Gastrocnemius medialis (tissue), 4 donors: ENCODE data around the gene IFRD1. TPM values are rescaled to one million over a fixed set of nuclear protein-coding genes. Genes with fewer than 3 reads are reported as not detected.
A peak's percentile ranks its signal among the peaks of the same experiment; 100 is the strongest.

Source experiments
- ATAC-seq, 2 donors: fragments of 150-250 bp; one replicate each; pipeline ENCODE4 v1.9.1; 2016
- DNase-seq, 2 donors: peaks; one replicate each; pipeline ENCODE4 v3.0.0-alpha.2; 2019
- H3K27ac ChIP-seq, 4 donors: fragments of 200-600 bp; sonication (generic); 1 replicate in 1 of 4; 2 replicates in 3 of 4; pipeline ENCODE4 v1.5.1; 2016 to 2018; ENCODE audit warnings: mild to moderate bottlenecking in 2 of 4, moderate library complexity in 1 of 4
- H3K27me3 ChIP-seq, 3 donors: fragments of 200-600 bp; sonication (generic) in 2 of 3; 1 replicate in 1 of 3; 2 replicates in 2 of 3; pipeline versions ENCODE4 v1.5.1 to v1.6.0; 2016 to 2019; ENCODE audit warnings: mild to moderate bottlenecking in 1 of 3, moderate library complexity in 1 of 3
- H3K36me3 ChIP-seq, 2 donors: fragments of 200-600 bp; sonication (generic) in 1 of 2; one replicate each; pipeline ENCODE4 v1.5.1; 2017 to 2018
- H3K4me1 ChIP-seq, 2 donors: fragments of 200-600 bp; sonication (generic) in 1 of 2; one replicate each; pipeline ENCODE4 v1.5.1; 2016 to 2017; ENCODE audit warnings: mild to moderate bottlenecking in 2 of 2
- H3K4me3 ChIP-seq, 4 donors: fragments of 200-600 bp; sonication (generic) in 3 of 4; 1 replicate in 1 of 4; 2 replicates in 3 of 4; pipeline ENCODE4 v1.5.1; 2016 to 2019; ENCODE audit warnings: mild to moderate bottlenecking in 2 of 4
- H3K9me3 ChIP-seq, 3 donors: fragments of 200-600 bp; sonication (generic) in 2 of 3; 1 replicate in 1 of 3; 2 replicates in 2 of 3; pipeline ENCODE4 v1.5.1; 2016 to 2019
- CTCF ChIP-seq, 5 experiments: fragments of 450-650 bp in 3 of 5; fragments of 200-600 bp in 2 of 5; sonication (generic) in 2 of 5; IDR thresholded peaks in 4 of 5; conservative IDR thresholded peaks in 1 of 5; 1 replicate in 4 of 5; 2 replicates in 1 of 5; pipeline ENCODE4 v1.5.1; 2016 to 2019; ENCODE audit warnings: antibody characterized with exemption in 5 of 5, mild to moderate bottlenecking in 3 of 5, moderate library complexity in 3 of 5
- POLR2A ChIP-seq, 2 donors: fragments of 450-650 bp; IDR thresholded peaks; one replicate each; pipeline ENCODE4 v1.6.1; 2017; ENCODE audit warnings: antibody characterized with exemption in 2 of 2, mild to moderate bottlenecking in 2 of 2, moderate library complexity in 2 of 2
- in situ Hi-C, 4 donors: fragments of 200-750 bp; cut with MboI; loops; one replicate each; pipeline versions ENCODE4 v1.15.0 to v1.8.0; 2017; ENCODE audit warnings: low sequenced_read_pairs in 4 of 4
- intact Hi-C: fragments of 100-400 bp; cut with DNase I; formaldehyde crosslinking; loops from one replicate; pipeline ENCODE4 v1.15.1; 2023; ENCODE audit warnings: low total_unique reads
- total RNA-seq, 4 donors: library from RNA; depleted of rRNA; stranded (reverse); fragments of >200 nt; gene quantifications; one replicate each; pipeline versions ENCODE4 v1.1.0 to v1.2.3, GENCODE V29; 2016

IFRD1 gene
- total RNA-seq, 4 donors from 2014 or later = 37.8 to 70.8 (median 50.1) TPM

- no peak for ATAC-seq
- in situ Hi-C loops (loop anchor here (10.0 to 25.0 kb wide), 3 partner anchors 448 to 648 kb away; no protein-coding TSS in a partner anchor), intact Hi-C loops (loop anchor here (5.0 to 10.0 kb wide), 3 partner anchors 87 to 655 kb away; no protein-coding TSS in a partner anchor)
- no peaks in the 10 kb centered on the region for H3K9me3 ChIP-seq
- H3K27ac ChIP-seq = no peak overlapping the region
- no peak overlapping the region for H3K4me3 ChIP-seq
- no peaks in the 10 kb centered on the region for H3K27me3 ChIP-seq
- no peak for TF ChIP-seq CTCF (IDR thresholded peaks at IDR 0.05 in 4 of 5, conservative IDR thresholded peaks at IDR 0.05 in 1 of 5)
- no peak for TF ChIP-seq POLR2A (IDR thresholded peaks at IDR 0.05)
- H3K4me1 ChIP-seq = peaks cover 0 to 8% of the 10 kb centered on the region in 2 donors
- H3K36me3 ChIP-seq = no peaks in the 10 kb centered on the region
- no peak for DNase-seq
Observed at GRCh38 chr7:112410092-112410491, 40.2 kb upstream of the IFRD1 start.

GRCh38 chr7:112411186-112411795 is 39.0 kb upstream of the IFRD1 start:
- ATAC-seq (peak; percentile 53 to 57), DNase-seq (no peak)
- Histone ChIP-seq H3K27ac (no peak overlapping the region), H3K9me3 (no peaks in the 10 kb centered on the region), H3K4me3 (no peak overlapping the region), H3K27me3 (no peaks in the 10 kb centered on the region), H3K36me3 (no peaks in the 10 kb centered on the region), H3K4me1 (peaks cover 0 to 8% of the 10 kb centered on the region in 2 donors)
- intact Hi-C loops (loop anchor here (5.0 to 10.0 kb wide), 3 partner anchors 86 to 656 kb away; no protein-coding TSS in a partner anchor), in situ Hi-C loops (loop anchor here (10.0 to 25.0 kb wide), 3 partner anchors 449 to 649 kb away; no protein-coding TSS in a partner anchor)
- TF ChIP-seq POLR2A (IDR thresholded peaks at IDR 0.05) (no peak), CTCF (IDR thresholded peaks at IDR 0.05 in 4 of 5, conservative IDR thresholded peaks at IDR 0.05 in 1 of 5) (peak in 4 of 5 experiments; percentile 31 to 63 (median 52))

- intact Hi-C loops (loop anchor here (5.0 to 10.0 kb wide), 3 partner anchors 82 to 660 kb away; no protein-coding TSS in a partner anchor), in situ Hi-C loops (loop anchor here (10.0 to 25.0 kb wide), 3 partner anchors 453 to 653 kb away; no protein-coding TSS in a partner anchor)
- peak; percentile 63 to 85 for ATAC-seq
Observed at GRCh38 chr7:112414855-112415490, 35.3 kb upstream of the IFRD1 start.

GRCh38 chr7:112416127-112416526 is 34.1 kb upstream of the IFRD1 start:
- no peak overlapping the region for H3K4me3 ChIP-seq
- ATAC-seq (no peak), DNase-seq (no peak)
- peaks cover 0 to 10% of the 10 kb centered on the region in 2 donors for H3K4me1 ChIP-seq
- no peak overlapping the region for H3K27ac ChIP-seq
- intact Hi-C loops = loop anchor here (10.0 kb wide), 1 partner anchor 661 kb away; no protein-coding TSS in a partner anchor
- TF ChIP-seq CTCF (IDR thresholded peaks at IDR 0.05 in 4 of 5, conservative IDR thresholded peaks at IDR 0.05 in 1 of 5) (no peak), POLR2A (IDR thresholded peaks at IDR 0.05) (no peak)
- H3K36me3 ChIP-seq = no peaks in the 10 kb centered on the region
- no peaks in the 10 kb centered on the region for H3K9me3 ChIP-seq
- in situ Hi-C loops = loop anchor here (10.0 to 25.0 kb wide), 3 partner anchors 454 to 654 kb away; no protein-coding TSS in a partner anchor
- H3K27me3 ChIP-seq = no peaks in the 10 kb centered on the region

More at GRCh38 chr7:112414855-112415490, 35.3 kb upstream of the IFRD1 start:
- Histone ChIP-seq H3K4me1 (peaks cover 0 to 8% of the 10 kb centered on the region in 2 donors), H3K27ac (no peak overlapping the region), H3K9me3 (no peaks in the 10 kb centered on the region), H3K27me3 (no peaks in the 10 kb centered on the region), H3K36me3 (no peaks in the 10 kb centered on the region), H3K4me3 (no peak overlapping the region)
- no peak for DNase-seq
- TF ChIP-seq CTCF (IDR thresholded peaks at IDR 0.05 in 4 of 5, conservative IDR thresholded peaks at IDR 0.05 in 1 of 5) (peak; percentile 40 to 59 (median 48)), POLR2A (IDR thresholded peaks at IDR 0.05) (no peak)
